ENCODE results near the gene KDM2B.

The KDM2B gene

DNA sequence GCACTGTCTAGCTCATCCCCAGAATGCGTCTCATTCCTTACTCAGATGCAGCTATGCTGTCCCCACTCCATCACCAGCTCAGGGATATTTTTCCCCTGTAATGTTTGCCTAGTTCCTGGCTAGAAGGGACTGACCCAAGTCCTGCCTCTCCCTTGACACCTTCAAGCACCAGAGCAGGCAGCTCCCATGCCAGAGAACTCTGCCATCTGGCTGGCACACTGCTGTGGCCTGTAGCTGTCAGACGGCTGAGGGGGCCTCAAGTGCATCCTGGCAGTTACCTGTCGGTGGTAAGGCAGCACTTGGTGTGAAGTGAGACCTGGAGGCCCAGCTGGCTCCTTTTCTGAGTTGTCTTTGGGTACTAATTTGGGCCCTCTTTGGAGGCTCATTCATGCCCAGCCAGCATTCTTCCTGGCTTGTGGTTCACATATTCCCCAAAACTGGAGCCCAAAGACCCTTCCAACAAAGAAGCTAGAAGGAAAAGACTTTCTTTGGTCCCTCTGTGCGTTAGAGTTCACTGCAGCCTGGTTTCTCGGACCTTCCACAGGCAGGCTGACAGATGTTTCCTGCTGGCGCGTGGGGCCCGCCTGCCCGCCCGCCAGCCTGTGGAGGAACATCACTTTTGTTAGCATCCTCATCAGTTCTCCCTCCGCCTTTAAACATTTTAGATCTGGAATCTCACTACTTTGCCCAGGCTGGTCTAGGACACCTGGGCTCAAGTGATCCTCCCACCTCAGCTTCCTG lies 147.9 kb downstream of the KDM2B start:
- DNase-seq (ENCODE audit: low read depth in 2 of 2) = no peak
- TF ChIP-seq CTCF (IDR thresholded peaks at IDR 0.05; ENCODE audit: low read depth, low read length) = no peak
- H3K4me3 ChIP-seq (replicated peaks in 1 of 2; ENCODE audit: low read depth in 2 of 2, low read length in 2 of 2) = no peak overlapping the region

GRCh38 chr12:121430833-121431415 lies 149.9 kb downstream of the KDM2B start:
- DNase-seq (ENCODE audit: low read depth in 2 of 2) = no peak

DNA sequence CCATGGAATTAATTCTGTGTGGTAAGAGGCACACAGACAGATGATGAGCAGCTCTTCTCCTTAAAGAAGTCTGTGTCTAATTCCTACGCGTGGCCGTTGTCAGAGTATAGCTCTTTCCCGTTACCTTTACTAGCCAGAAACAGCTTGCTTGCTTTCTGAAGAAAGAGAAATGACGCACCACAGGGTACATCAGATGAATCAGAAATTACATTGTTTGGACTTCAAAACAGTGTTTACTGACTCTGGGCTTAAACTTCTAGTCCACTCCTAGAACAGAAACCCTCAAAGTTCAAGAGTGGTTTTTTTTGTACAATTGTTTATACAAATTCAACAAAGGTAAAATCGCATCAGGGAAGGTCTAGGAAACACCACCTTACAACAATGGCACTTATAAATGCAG lies 151.9 kb downstream of the KDM2B start:
- DNase-seq (ENCODE audit: low read depth in 2 of 2) = no peak
- no peak for TF ChIP-seq CTCF (IDR thresholded peaks at IDR 0.05; ENCODE audit: low read depth, low read length)
- no peak overlapping the region for H3K4me3 ChIP-seq (replicated peaks in 1 of 2; ENCODE audit: low read depth in 2 of 2, low read length in 2 of 2)

More at GRCh38 chr12:121430833-121431415, 149.9 kb downstream of the KDM2B start:
- no peak overlapping the region for H3K4me3 ChIP-seq (replicated peaks in 1 of 2; ENCODE audit: low read depth in 2 of 2, low read length in 2 of 2)
- TF ChIP-seq CTCF (IDR thresholded peaks at IDR 0.05; ENCODE audit: low read depth, low read length) = no peak

- no peak for DNase-seq (ENCODE audit: low read depth in 2 of 2)
- no peak for TF ChIP-seq CTCF (IDR thresholded peaks at IDR 0.05; ENCODE audit: low read depth, low read length)
Observed at GRCh38 chr12:121427556-121428050, 153.2 kb downstream of the KDM2B start.

DNA sequence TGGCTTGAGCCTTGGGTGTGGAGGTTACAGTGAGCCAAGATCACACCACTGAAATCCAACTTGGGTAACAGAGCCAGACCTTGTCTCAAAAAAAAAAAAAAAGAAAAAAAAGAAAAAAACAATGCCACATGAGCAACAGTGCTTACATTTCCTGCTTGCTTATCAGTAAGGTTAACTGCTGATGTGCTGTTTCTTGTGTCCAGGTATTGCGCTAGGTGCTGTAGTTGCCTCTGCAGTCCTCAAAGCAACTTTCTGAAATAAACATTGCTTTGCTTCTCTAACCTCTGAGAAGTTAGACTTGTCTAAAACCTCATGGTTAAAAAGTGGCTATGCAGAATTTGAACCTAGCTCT lies 156.2 kb downstream of the KDM2B start:
- no peak for TF ChIP-seq CTCF (IDR thresholded peaks at IDR 0.05; ENCODE audit: low read depth, low read length)
- no peak for DNase-seq (ENCODE audit: low read depth in 2 of 2)
- H3K4me3 ChIP-seq (replicated peaks in 1 of 2; ENCODE audit: low read depth in 2 of 2, low read length in 2 of 2) = no peak overlapping the region

More at GRCh38 chr12:121427556-121428050, 153.2 kb downstream of the KDM2B start:
- H3K4me3 ChIP-seq (replicated peaks in 1 of 2; ENCODE audit: low read depth in 2 of 2, low read length in 2 of 2) = no peak overlapping the region

- no peak for TF ChIP-seq CTCF (IDR thresholded peaks at IDR 0.05; ENCODE audit: low read depth, low read length)
- no peak overlapping the region for H3K4me3 ChIP-seq (replicated peaks in 1 of 2; ENCODE audit: low read depth in 2 of 2, low read length in 2 of 2)
- no peak for DNase-seq (ENCODE audit: low read depth in 2 of 2)
Observed at GRCh38 chr12:121423682-121424623, 156.9 kb downstream of the KDM2B start.

Data from cardiac fibroblast (primary cell).